Naive thymus-derived CD8-positive, alpha-beta T cell (primary cell): Measurements from ENCODE around the gene SEMA4B. TPM values are rescaled to one million over a fixed set of nuclear protein-coding genes. Genes with fewer than 3 reads are reported as not detected.
"Not testable (repeated sequence)": the region's sequence is repeated elsewhere in the genome, so short reads cannot be mapped to it uniquely, and the experiment has no call there.

Experiments
- ATAC-seq, 2 donors: fragments of 150-1000 bp; cut with Tn5 transposase in 1 of 2; sonication (Bioruptor Pico), chemical (Tn5 transposase) in 1 of 2; 1 replicate in 1 of 2; 2 replicates in 1 of 2; pipeline ENCODE4 v1.10.0; 2021; ENCODE audit warnings: mild to moderate bottlenecking in 2 of 2, moderate library complexity in 2 of 2
- POLR2A ChIA-PET: fragments of 350-600 bp; sonication (Branson Sonifier 250); formaldehyde crosslinking; loops from one replicate; lab custom pipeline; 2021; ENCODE audit warnings: antibody characterized with exemption; lab: Charles Lee
- DNase-seq, 10 donors: peaks; one replicate each; pipeline versions ENCODE4 v3.0.0 to v3.0.0-alpha.2; 2020 to 2022
- H3K27ac Mint-ChIP-seq, 10 donors: one replicate each; pipeline ENCODE4 v1.8.0; 2020 to 2022; ENCODE audit warnings: mild to moderate bottlenecking in 10 of 10, mixed read lengths in 10 of 10, moderate library complexity in 4 of 10, inconsistent platforms in 1 of 10
- H3K27me3 Mint-ChIP-seq, 5 donors: one replicate each; pipeline ENCODE4 v1.8.0; 2021 to 2022; ENCODE audit warnings: mixed read lengths in 5 of 5
- H3K36me3 Mint-ChIP-seq, 3 donors: one replicate each; pipeline ENCODE4 v1.8.0; 2020 to 2022; ENCODE audit warnings: mixed read lengths in 3 of 3, mild to moderate bottlenecking in 2 of 3, inconsistent platforms in 1 of 3
- H3K4me1 Mint-ChIP-seq, 4 donors: one replicate each; pipeline ENCODE4 v1.8.0; 2021 to 2022; ENCODE audit warnings: mixed read lengths in 4 of 4
- H3K4me3 Mint-ChIP-seq, 10 donors: one replicate each; pipeline ENCODE4 v1.8.0; 2020 to 2022; ENCODE audit warnings: mild to moderate bottlenecking in 10 of 10, mixed read lengths in 10 of 10, moderate library complexity in 6 of 10, inconsistent platforms in 1 of 10
- H3K9me3 Mint-ChIP-seq, 9 donors: one replicate each; pipeline ENCODE4 v1.8.0; 2020 to 2022; ENCODE audit warnings: mixed read lengths in 9 of 9, mild to moderate bottlenecking in 3 of 9, inconsistent platforms in 1 of 9, moderate library complexity in 1 of 9
- polyA plus RNA-seq, 3 donors: library from polyadenylated mRNA; unstranded; fragments of 300-500 nt; fragmentation: Illumina TruSeq; gene quantifications; one replicate each; pipeline ENCODE4 v1.2.3, GENCODE V29; 2021
- total RNA-seq, 8 experiments: library from RNA in 2 of 8; stranded (reverse) in 2 of 8; gene quantifications; one replicate each; pipeline ENCODE4 v1.2.3 and lab custom pipeline; 2021 to 2026

Gene SEMA4B
- total and polyA plus RNA-seq, 5 experiments from 2014 or later = 4.1 to 25.1 (median 6.8) TPM

DNA sequence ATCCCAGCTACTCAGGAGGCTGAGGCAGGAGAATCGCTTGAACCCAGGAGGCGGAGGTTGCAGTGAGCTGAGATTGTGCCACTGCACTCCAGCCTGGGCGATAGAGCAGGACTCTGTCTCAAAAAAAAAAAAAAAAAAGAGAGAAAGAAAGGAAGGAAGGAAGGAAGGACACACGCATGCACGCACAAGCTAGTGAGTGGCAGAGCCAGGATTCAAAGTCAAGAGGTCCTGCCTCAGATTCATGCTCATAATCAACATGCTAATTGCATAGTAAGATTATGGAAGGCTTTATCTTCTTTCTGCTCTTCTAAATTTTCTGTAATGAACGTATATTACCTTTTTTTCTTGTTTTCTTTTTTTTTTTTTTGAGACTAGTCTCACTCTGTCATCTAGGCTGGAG, 59.6 kb downstream of the SEMA4B start:
- not testable (repeated sequence) for H3K36me3 Mint-ChIP-seq, H3K4me3 Mint-ChIP-seq, H3K27me3 Mint-ChIP-seq, DNase-seq, ATAC-seq, H3K9me3 Mint-ChIP-seq
- POLR2A ChIA-PET = interaction anchor here (2.3 to 2.8 kb wide), 2 partner anchors 12 to 27 kb away, joined by 6 to 17 read pairs; partner anchors contain the start of genes CIB1 and GDPGP1
- Mint-ChIP-seq H3K4me1 (peaks cover 10 to 18% (median 14%) of the 10 kb centered on the region in 4 donors), H3K27ac (peak overlapping the region in 1 of 10 donors; percentile 70)

GRCh38 chr15:90261811-90262210, 60.7 kb downstream of the SEMA4B start:
- Mint-ChIP-seq H3K4me1 (peaks cover 14 to 26% (median 22%) of the 10 kb centered on the region in 4 donors), H3K36me3 (peaks cover 0 to 4% (median 0%) of the 10 kb centered on the region in 3 donors), H3K27me3 (no peaks in the 10 kb centered on the region), H3K4me3 (no peak overlapping the region), H3K9me3 (no peaks in the 10 kb centered on the region), H3K27ac (peak overlapping the region in 1 of 10 donors; percentile 24)
- no peak for DNase-seq
- ATAC-seq = no peak
- POLR2A ChIA-PET = interaction anchor here (0.5 to 2.8 kb wide), 6 partner anchors 13 to 672 kb away, joined by 3 to 17 read pairs (median 4); partner anchors contain the start of genes CIB1 and GDPGP1

DNA sequence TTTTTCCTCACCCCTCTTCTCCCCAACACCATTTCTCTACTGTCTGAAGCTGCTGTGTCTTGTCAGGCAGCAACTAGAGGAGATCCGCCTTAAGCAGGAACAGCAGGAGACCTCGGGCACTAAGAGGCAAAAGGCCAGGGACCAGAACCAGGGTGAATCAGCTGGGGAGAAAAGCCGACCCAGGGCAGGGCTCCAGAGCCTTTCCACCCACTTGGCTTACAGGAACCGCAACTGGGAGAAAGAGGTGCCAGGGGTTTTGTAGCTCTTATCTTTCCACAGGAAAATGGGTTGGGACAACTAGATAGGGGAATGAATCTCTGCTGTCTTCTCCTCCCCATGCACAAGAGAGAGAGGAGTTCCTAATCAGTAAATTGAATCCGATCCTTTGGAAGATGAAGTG, 61.3 kb downstream of the SEMA4B start:
- DNase-seq (no peak), ATAC-seq (no peak)
- Mint-ChIP-seq H3K9me3 (no peaks in the 10 kb centered on the region), H3K27me3 (no peaks in the 10 kb centered on the region), H3K4me1 (peaks cover 11 to 29% (median 28%) of the 10 kb centered on the region in 4 donors), H3K27ac (peak overlapping the region in 6 of 10 donors; percentile 11 to 73 (median 38)), H3K36me3 (peaks cover 0 to 10% (median 0%) of the 10 kb centered on the region in 3 donors), H3K4me3 (peak overlapping the region in 3 of 10 donors; percentile 28 to 45 (median 28))
- POLR2A ChIA-PET = interaction anchor here (0.5 to 2.8 kb wide), 6 partner anchors 11 to 666 kb away, joined by 3 to 17 read pairs (median 4); partner anchors contain the start of genes CIB1 and GDPGP1

DNA sequence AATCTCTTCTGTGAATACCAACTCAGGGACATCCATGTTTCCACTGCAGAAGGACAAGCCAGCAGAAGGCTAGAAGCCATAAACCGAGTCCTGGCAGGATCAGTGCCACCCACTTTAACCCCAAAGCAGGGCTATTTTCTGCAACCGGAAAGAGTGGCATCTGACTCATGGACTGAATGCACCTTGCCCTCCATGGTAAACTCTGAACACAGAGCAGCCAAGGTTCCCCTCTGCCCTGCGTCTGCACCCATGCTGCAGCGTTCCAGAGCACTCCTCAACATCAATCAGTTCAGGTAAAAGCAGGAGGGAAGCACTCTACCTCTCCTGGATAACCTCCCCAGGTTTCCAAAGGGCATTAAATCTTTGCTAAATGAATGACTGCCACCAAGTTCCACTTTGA, 63.5 kb downstream of the SEMA4B start:
- Mint-ChIP-seq H3K27me3 (no peaks in the 10 kb centered on the region), H3K4me1 (peaks cover 19 to 48% (median 48%) of the 10 kb centered on the region in 4 donors)
- POLR2A ChIA-PET = interaction anchor here (2.5 kb wide), 1 partner anchor 31 kb away, joined by 36 read pairs; the partner anchor contains the start of genes CIB1 and GDPGP1

DNA sequence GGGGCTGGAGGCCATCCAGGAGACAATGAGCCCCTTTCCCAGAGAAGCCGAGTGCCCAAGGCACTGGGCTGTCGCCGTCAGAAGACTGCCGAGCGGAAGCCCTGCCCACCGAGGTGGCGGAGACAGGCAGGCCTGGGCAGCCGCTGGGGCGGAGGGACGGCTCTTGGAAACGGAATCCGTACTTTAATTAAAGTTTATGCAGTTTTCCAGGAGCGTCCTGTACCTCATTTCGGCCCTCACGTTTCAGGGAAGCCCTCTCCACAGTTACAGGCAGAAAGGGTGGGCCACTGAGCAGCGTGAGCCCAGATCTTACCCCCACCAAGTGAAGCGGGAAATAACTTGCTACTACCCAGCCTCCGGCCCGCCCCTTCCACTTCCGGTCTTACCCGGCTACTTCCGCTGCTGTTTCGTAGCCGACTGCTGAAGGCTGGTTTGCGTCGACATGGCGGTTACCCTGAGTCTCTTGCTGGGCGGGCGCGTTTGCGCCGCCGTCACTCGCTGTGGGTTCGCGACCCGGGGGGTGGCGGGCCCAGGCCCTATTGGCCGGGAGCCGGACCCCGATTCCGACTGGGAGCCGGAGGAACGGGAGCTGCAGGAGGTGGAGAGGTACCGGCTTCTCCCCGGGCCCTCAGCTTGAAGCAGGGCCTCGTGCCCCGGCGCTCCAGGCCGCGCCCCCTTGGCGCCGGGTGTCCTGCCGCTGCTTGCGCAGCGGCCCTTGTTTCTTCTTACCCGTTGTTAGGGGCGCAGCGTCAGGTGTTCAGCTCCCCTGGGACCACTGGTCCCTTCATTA, 64.3 kb downstream of the SEMA4B start, which contains the start of gene NGRN:
TSS of gene NGRN (plus strand) at position 402 of the 790 bp plus-strand sequence. CDS start at position 443, 41 bp downstream.
- peak within 1 kb of the TSS; percentile 95 to 98 (median 97) for H3K4me3 Mint-ChIP-seq
- H3K4me1 Mint-ChIP-seq = peaks cover 25 to 56% (median 55%) of the 10 kb centered on the region in 4 donors
- peak within 1 kb of the TSS; percentile 96 to 99 (median 99) for H3K27ac Mint-ChIP-seq
- H3K9me3 Mint-ChIP-seq = no peaks in the 10 kb centered on the region
- DNase-seq (peak; percentile 78 to 97 (median 92)), ATAC-seq (peak; percentile 87 to 89)
- H3K36me3 Mint-ChIP-seq = peaks cover 0 to 35% (median 9%) of the 10 kb centered on the region in 3 donors
- H3K27me3 Mint-ChIP-seq = no peaks in the 10 kb centered on the region
- POLR2A ChIA-PET = interaction anchor here (0.5 to 2.5 kb wide), 11 partner anchors 16 to 634 kb away, joined by 3 to 36 read pairs (median 4); partner anchors contain the start of genes CIB1, GDPGP1, SEMA4B and TTLL13

More for the DNA sequence above, 63.5 kb downstream of the SEMA4B start:
- DNase-seq (no peak), ATAC-seq (no peak)
- Mint-ChIP-seq H3K4me3 (peak overlapping the region; percentile 95 to 98 (median 97)), H3K27ac (peak overlapping the region; percentile 96 to 99 (median 99)), H3K9me3 (no peaks in the 10 kb centered on the region), H3K36me3 (peaks cover 0 to 27% (median 6%) of the 10 kb centered on the region in 3 donors)

GRCh38 chr15:90266061-90266431, 64.9 kb downstream of the SEMA4B start:
- POLR2A ChIA-PET = interaction anchor here (0.5 to 2.5 kb wide), 11 partner anchors 17 to 634 kb away, joined by 3 to 36 read pairs (median 4); partner anchors contain the start of genes CIB1, GDPGP1, SEMA4B and TTLL13
- no peaks in the 10 kb centered on the region for H3K27me3 Mint-ChIP-seq

DNA sequence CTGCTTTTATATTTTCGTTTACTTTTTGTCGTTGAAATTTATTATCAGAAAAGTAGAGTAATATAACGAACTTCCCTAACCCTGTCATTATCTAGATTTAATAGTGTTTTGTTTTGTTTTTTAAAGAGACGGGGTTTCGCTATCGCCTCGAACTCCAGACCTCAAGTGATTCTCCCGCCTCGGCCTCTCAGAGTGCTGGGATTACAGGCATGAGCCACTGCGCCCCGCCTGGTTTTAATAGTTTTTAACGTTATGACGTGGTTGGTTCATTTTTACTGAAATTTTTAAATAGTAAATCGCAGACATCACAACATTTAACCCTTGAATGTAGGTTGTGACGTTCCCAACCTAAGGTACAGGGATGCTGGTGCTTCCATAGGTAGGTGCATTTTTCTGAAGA, 65.4 kb downstream of the SEMA4B start:
- Mint-ChIP-seq H3K27me3 (no peaks in the 10 kb centered on the region), H3K9me3 (no peaks in the 10 kb centered on the region), H3K27ac (peak overlapping the region; percentile 96 to 99 (median 99)), H3K4me1 (peaks cover 32 to 66% (median 65%) of the 10 kb centered on the region in 4 donors), H3K36me3 (peaks cover 0 to 45% (median 12%) of the 10 kb centered on the region in 3 donors), H3K4me3 (peak overlapping the region; percentile 95 to 98 (median 97))
- POLR2A ChIA-PET = interaction anchor here (0.7 to 2.7 kb wide), 7 partner anchors 17 to 216 kb away, joined by 3 to 36 read pairs (median 12); partner anchors contain the start of genes CIB1, GDPGP1, SEMA4B and TTLL13
- ATAC-seq (no peak), DNase-seq (peak in 1 of 10 donors; percentile 9)

More at GRCh38 chr15:90266061-90266431, 64.9 kb downstream of the SEMA4B start:
- DNase-seq (peak in 5 of 10 donors; percentile 7 to 69 (median 36)), ATAC-seq (peak; percentile 15 to 40)
- peaks cover 28 to 61% (median 61%) of the 10 kb centered on the region in 4 donors for H3K4me1 Mint-ChIP-seq
- no peaks in the 10 kb centered on the region for H3K9me3 Mint-ChIP-seq
- peaks cover 0 to 41% (median 10%) of the 10 kb centered on the region in 3 donors for H3K36me3 Mint-ChIP-seq
- peak overlapping the region; percentile 96 to 99 (median 99) for H3K27ac Mint-ChIP-seq
- peak overlapping the region; percentile 95 to 98 (median 97) for H3K4me3 Mint-ChIP-seq

DNA sequence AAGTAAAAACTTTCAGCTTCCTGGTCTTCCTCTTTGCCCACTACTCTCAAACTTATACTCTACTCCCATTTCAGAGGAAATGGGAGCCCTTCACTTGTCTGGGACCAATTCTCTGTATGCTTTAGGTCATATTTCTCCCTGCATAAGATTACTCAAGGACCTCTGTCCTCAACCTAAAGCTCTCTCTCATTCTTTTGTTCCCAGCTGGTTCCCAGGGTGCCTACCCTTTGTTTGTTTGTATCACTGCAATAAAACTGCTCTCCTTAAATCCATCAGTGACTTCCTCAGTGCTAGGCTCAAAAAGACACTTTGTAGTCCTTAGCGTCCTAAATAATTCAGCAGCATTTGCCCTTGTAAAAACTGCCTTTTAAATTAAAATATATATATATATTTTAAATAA, 67.3 kb downstream of the SEMA4B start:
- POLR2A ChIA-PET = interaction anchor here (0.9 to 2.7 kb wide), 4 partner anchors 19 to 120 kb away, joined by 3 to 12 read pairs (median 5); partner anchors contain the start of genes CIB1, GDPGP1, IQGAP1 and TTLL13
- peak overlapping the region; percentile 60 to 98 (median 96) for H3K4me3 Mint-ChIP-seq
- H3K36me3 Mint-ChIP-seq = peaks cover 0 to 65% (median 14%) of the 10 kb centered on the region in 3 donors
- H3K27me3 Mint-ChIP-seq = no peaks in the 10 kb centered on the region
- peak overlapping the region in 9 of 10 donors; percentile 17 to 96 (median 78) for H3K27ac Mint-ChIP-seq
- DNase-seq (no peak), ATAC-seq (no peak)
- peaks cover 38 to 79% (median 75%) of the 10 kb centered on the region in 4 donors for H3K4me1 Mint-ChIP-seq
- no peaks in the 10 kb centered on the region for H3K9me3 Mint-ChIP-seq

GRCh38 chr15:90270502-90271150, 69.5 kb downstream of the SEMA4B start:
- Mint-ChIP-seq H3K9me3 (no peaks in the 10 kb centered on the region), H3K4me1 (peaks cover 38 to 75% (median 60%) of the 10 kb centered on the region in 4 donors), H3K36me3 (peaks cover 0 to 79% (median 21%) of the 10 kb centered on the region in 3 donors), H3K27ac (peak overlapping the region in 9 of 10 donors; percentile 16 to 85 (median 81)), H3K27me3 (no peaks in the 10 kb centered on the region), H3K4me3 (peak overlapping the region in 8 of 10 donors; percentile 12 to 96 (median 58))
- POLR2A ChIA-PET = interaction anchor here (1.6 kb wide), 1 partner anchor 38 kb away, joined by 6 read pairs; the partner anchor contains the start of gene CIB1
- DNase-seq (no peak), ATAC-seq (no peak)

- Mint-ChIP-seq H3K27ac (peak overlapping the region; percentile 25 to 87 (median 78)), H3K36me3 (peaks cover 0 to 82% (median 21%) of the 10 kb centered on the region in 3 donors), H3K4me1 (peaks cover 33 to 71% (median 54%) of the 10 kb centered on the region in 4 donors), H3K9me3 (no peaks in the 10 kb centered on the region), H3K27me3 (no peaks in the 10 kb centered on the region), H3K4me3 (peak overlapping the region in 4 of 10 donors; percentile 2 to 34 (median 12))
- DNase-seq = no peak
- POLR2A ChIA-PET = interaction anchor here (1.6 kb wide), 1 partner anchor 39 kb away, joined by 6 read pairs; the partner anchor contains the start of gene CIB1
- no peak for ATAC-seq
Observed at GRCh38 chr15:90271459-90272166, 70.5 kb downstream of the SEMA4B start.

GRCh38 chr15:90278467-90278866, 77.3 kb downstream of the SEMA4B start:
- H3K27me3 Mint-ChIP-seq, DNase-seq, H3K9me3 Mint-ChIP-seq, ATAC-seq, H3K4me3 Mint-ChIP-seq: not testable (repeated sequence)
- Mint-ChIP-seq H3K4me1 (peaks cover 0 to 11% (median 5%) of the 10 kb centered on the region in 4 donors), H3K36me3 (peaks cover 0 to 25% (median 7%) of the 10 kb centered on the region in 3 donors), H3K27ac (peak overlapping the region in 2 of 10 donors; percentile 22 to 83)
- POLR2A ChIA-PET = interaction anchor here (0.6 kb wide), 1 partner anchor 305 kb away, joined by 9 read pairs; no protein-coding TSS in a partner anchor
